Measurements from ENCODE around the gene GZMM. TPM values are rescaled to one million over a fixed set of nuclear protein-coding genes. Genes with fewer than 3 reads are reported as not detected.

Gene GZMM
- total RNA-seq, 1 experiment from 2014 or later: 0.38 TPM

DNA sequence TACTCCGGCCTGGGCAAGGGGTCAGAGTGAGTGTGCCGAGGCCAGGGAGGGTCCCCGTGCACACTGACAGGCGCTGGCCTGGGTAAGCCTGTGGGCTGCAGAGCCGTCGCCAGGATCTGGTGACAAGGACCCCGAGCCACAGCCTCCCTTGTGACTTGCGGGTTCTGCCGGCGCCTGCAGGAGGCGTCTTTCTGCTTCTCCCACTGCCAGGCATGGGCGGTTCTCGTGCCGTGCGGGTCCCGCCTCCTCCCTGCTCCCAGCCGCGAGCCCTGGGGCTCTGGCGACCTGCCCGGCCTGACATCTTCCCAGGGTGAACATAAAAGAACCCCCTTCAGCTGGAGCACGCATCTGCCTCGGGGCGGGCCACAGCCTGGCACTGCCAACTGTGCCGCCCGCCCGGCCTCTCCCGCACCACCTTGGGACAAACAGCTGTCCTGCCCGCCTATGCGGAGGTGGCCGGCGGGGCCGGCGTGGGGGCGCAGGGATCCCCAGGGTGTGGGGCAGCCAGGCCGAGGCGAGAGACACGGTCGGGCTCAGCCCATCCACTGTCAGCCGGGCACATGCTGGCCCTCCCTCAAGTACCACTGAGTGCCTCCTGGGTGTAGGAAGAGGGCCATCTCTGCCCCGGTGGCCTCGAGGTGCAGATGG, 44.4 kb downstream of the GZMM start:
- Histone ChIP-seq H3K27me3 (ENCODE audit: control insufficient read depth, insufficient read depth, low read length) (peaks cover 31% of the 10 kb centered on the region), H3K36me3 (replicated peaks; ENCODE audit: control insufficient read depth, insufficient read depth, low read length) (no peaks in the 10 kb centered on the region), H3K4me3 (ENCODE audit: insufficient read depth, low read depth, low read length) (no peak overlapping the region)
- DNase-seq: peak; percentile 95

DNA sequence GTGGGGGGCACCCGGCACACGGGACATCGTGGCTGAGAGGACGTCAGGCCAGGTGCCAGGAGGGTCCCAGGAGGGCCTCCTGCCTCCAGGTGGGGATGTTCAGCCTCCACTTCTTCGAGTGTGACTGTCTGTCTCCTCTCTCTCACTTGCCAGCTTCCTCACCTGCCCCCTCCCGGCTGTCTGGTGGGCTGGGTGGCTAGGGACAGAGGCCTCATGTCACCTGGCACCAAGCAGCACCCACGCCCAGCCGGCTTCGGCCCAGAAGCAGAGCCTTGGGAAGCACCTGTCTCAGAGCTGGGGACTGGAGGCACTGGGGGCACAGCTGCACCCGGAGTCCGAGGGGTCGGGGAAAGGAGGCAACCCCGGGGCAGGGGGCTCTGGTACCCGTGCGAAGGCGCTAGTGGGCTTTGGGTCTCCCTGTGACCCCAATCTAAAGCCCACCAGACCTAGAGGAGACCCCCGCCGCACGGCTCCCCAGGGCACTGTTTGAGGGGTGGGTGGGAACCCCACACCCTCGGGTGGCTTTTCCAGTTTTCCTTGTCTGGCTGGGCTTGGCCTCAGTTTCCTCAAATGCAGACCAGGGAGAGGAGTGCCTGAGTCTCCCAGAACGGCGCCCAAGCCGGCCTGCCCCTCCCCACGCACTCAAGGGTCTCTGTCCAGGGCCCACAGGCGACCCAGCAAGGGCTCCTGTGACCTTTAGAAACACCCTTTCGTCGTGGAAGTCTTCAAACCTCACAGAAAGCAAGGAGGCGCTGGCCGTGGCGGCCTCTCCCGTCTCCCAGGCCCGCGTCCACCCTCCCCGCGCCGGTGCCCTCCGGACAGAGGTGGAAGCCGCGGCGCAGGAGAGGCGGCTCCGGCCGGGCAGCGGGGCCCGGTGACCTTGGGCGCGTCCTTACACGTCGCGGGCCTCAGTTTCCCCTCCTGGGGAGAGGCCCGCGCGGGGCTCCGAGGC, 45.2 kb downstream of the GZMM start:
- peaks cover 31% of the 10 kb centered on the region for H3K27me3 ChIP-seq (ENCODE audit: control insufficient read depth, insufficient read depth, low read length)
- no peaks in the 10 kb centered on the region for H3K36me3 ChIP-seq (replicated peaks; ENCODE audit: control insufficient read depth, insufficient read depth, low read length)
- peak overlapping the region; percentile 33 for H3K4me3 ChIP-seq (ENCODE audit: insufficient read depth, low read depth, low read length)
- DNase-seq: peak; percentile 82

DNA sequence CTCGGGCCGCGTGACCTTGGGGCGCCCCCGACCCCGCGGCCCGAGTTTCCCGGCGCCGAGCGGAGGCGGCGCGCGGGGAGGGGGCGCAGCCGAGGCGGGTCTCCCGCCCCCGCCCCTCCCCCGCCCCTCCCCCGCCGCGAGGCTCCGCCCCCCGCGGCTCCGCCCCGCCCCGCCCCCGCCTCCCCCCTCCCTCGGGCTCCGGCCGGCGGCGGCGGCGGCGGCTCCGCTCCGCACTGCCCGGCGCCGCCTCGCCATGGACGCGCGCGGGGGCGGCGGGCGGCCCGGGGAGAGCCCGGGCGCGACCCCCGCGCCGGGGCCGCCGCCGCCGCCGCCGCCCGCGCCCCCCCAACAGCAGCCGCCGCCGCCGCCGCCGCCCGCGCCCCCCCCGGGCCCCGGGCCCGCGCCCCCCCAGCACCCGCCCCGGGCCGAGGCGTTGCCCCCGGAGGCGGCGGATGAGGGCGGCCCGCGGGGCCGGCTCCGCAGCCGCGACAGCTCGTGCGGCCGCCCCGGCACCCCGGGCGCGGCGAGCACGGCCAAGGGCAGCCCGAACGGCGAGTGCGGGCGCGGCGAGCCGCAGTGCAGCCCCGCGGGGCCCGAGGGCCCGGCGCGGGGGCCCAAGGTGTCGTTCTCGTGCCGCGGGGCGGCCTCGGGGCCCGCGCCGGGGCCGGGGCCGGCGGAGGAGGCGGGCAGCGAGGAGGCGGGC, 46.0 kb downstream of the GZMM start, which contains the start of gene HCN2:
TSS of gene HCN2 (plus strand) at position 189 of the 703 bp plus-strand sequence. CDS start at position 254, 65 bp downstream.
- DNase-seq: peak; percentile 95
- Histone ChIP-seq H3K36me3 (replicated peaks; ENCODE audit: control insufficient read depth, insufficient read depth, low read length) (no peaks in the 10 kb centered on the region), H3K27me3 (ENCODE audit: control insufficient read depth, insufficient read depth, low read length) (peaks cover 31% of the 10 kb centered on the region), H3K4me3 (ENCODE audit: insufficient read depth, low read depth, low read length) (peak within 1 kb of the TSS; percentile 33)

DNA sequence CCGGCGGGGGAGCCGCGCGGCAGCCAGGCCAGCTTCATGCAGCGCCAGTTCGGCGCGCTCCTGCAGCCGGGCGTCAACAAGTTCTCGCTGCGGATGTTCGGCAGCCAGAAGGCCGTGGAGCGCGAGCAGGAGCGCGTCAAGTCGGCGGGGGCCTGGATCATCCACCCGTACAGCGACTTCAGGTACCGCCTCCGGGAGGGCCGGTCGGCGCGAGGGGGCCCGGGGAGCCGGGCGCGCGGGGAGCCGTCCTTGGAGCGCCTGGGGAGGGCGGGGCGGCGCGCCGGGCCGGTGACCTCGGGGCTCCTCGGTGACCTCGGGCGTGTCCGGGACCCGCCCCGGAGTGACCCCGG, 46.5 kb downstream of the GZMM start:
- peak overlapping the region; percentile 24; the same call in 1 of the 2 replicates for H3K4me3 ChIP-seq (ENCODE audit: insufficient read depth, low read depth, low read length)
- DNase-seq: peak; percentile 74

DNA sequence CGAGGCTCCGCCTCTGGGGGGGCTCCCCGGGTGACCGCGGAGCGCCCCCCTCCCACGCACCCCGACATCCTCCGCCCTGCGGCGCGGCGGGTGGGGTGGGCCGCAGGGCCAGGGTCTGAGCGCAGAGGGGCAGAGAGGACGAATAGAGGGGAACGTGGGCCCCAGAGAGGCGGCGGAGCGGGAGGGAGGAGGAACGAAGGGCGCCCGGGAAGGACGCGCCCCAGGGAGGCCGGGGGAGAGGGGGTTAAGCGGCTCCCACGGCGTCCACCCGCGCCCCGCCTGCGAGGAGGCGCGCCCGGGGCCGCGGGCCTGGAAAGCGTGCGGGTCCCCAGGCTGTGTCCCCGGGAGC, 46.9 kb downstream of the GZMM start:
- H3K27me3 ChIP-seq (ENCODE audit: control insufficient read depth, insufficient read depth, low read length): peaks cover 31% of the 10 kb centered on the region
- peak; percentile 75 for DNase-seq
- H3K36me3 ChIP-seq (replicated peaks; ENCODE audit: control insufficient read depth, insufficient read depth, low read length): no peaks in the 10 kb centered on the region
- peak overlapping the region; percentile 24; the same call in 1 of the 2 replicates for H3K4me3 ChIP-seq (ENCODE audit: insufficient read depth, low read depth, low read length)

More for the DNA sequence above, 46.5 kb downstream of the GZMM start:
- Histone ChIP-seq H3K27me3 (ENCODE audit: control insufficient read depth, insufficient read depth, low read length) (peaks cover 31% of the 10 kb centered on the region), H3K36me3 (replicated peaks; ENCODE audit: control insufficient read depth, insufficient read depth, low read length) (no peaks in the 10 kb centered on the region)

DNA sequence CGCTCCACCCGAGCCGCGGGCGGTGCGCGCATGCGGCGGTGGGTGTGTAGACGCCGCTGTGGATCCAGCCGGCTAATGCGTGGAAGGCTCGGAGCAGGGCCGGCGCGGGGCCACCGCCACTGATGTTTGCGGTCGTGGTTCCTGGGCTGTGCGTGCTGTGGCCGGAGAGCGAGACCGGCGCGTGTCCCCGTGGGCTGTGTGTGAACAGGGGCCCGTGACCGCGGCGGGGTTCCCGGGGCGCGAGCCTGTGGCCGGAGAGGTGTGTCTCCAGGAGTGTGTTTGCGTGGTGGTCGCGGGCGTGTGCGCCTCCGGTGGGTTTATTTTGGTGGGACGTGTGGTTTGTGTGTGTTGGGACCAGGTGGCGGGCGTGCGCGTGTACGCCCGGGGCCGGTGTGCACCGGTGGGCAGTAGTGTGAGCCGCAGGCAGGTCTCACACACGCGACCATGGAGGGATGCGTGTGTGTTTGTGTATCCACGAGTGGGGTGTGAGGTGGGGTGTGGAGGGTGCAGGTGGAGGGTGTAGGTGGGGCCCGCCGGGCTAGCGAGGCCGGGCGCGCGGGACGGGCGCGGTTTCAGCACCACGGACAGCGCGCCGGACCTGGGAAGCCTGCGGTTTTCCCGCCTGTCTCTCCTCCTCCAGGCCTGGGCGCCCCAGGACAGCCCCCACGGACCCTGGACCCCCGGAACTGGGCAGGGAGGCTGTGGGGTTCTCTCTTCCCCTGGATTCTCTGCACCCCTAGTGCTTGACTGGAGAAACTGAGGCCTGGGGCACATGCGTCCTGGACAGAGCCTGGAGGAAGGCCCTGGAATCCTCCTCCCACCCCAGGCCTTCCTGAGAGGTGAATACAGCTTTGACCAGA, 47.5 kb downstream of the GZMM start:
- Histone ChIP-seq H3K27me3 (ENCODE audit: control insufficient read depth, insufficient read depth, low read length) (peaks cover 31% of the 10 kb centered on the region), H3K36me3 (replicated peaks; ENCODE audit: control insufficient read depth, insufficient read depth, low read length) (no peaks in the 10 kb centered on the region), H3K4me3 (ENCODE audit: insufficient read depth, low read depth, low read length) (no peak overlapping the region)
- peak; percentile 94 for DNase-seq

DNA sequence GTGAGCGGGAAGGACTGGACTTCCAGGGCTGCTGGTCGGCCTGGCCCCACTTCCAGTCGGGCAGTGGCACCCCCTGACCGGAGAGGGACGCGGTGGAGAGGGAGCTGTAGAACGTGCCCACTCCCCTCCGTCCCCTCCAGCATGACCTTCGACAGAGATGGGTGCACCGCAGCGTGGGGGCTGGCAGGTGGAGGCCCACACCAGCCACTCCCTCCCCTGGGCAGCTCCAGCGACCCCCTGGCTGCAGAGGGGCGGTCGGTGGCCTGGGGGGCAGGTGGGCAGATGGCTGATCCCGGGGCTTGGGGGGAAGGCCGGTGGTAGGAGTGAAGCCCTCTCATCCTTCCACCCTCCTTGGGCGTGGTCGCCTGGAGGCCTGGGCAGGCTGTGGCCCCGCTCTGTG, 48.2 kb downstream of the GZMM start:
- H3K27me3 ChIP-seq (ENCODE audit: control insufficient read depth, insufficient read depth, low read length): peaks cover 31% of the 10 kb centered on the region
- DNase-seq: no peak
- no peak overlapping the region for H3K4me3 ChIP-seq (ENCODE audit: insufficient read depth, low read depth, low read length)
- no peaks in the 10 kb centered on the region for H3K36me3 ChIP-seq (replicated peaks; ENCODE audit: control insufficient read depth, insufficient read depth, low read length)

DNA sequence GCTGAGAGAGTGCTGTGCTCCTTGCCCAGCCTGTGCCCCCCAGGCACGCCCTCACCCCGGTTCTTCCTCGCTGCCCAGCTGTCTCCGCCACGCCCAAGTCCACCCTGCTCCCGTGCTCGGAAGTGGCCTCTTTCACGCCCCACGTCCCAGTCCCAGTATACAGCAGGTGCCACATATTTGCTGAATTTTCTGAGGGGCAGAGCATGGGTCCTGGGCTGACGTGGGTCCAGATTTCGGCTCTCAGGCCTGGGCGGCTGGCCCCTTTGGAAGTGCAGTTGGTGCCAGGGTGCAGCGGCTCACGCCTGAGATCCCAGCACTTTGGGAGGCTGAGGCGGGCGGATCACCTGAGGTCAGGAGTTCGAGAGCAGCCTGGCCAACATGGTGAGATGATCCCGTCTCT, 49.2 kb downstream of the GZMM start:
- DNase-seq: no peak
- peaks cover 31% of the 10 kb centered on the region for H3K27me3 ChIP-seq (ENCODE audit: control insufficient read depth, insufficient read depth, low read length)
- H3K4me3 ChIP-seq (ENCODE audit: insufficient read depth, low read depth, low read length): no peak overlapping the region
- no peaks in the 10 kb centered on the region for H3K36me3 ChIP-seq (replicated peaks; ENCODE audit: control insufficient read depth, insufficient read depth, low read length)

DNA sequence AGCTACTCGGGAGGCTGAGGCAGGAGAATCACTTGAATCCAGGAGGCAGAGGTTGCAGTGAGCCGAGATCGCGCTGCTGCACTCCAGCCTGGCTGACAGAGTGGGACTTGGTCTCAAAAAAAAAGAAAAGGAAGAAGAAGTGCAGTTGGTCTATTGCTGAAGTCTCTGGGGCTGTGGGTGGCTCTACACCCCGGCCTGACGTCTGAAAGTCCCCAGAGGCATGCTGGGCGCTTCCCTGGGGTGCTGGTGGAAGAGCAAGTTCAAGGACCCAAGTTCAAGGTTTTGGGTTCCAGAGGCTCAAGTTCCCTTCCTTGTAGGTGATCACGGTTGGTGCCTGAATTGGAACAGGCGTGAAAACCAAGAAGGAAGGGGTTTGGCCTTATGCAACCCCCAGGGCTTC, 49.7 kb downstream of the GZMM start:
- DNase-seq: no peak
- peaks cover 27% of the 10 kb centered on the region for H3K27me3 ChIP-seq (ENCODE audit: control insufficient read depth, insufficient read depth, low read length)
- no peaks in the 10 kb centered on the region for H3K36me3 ChIP-seq (replicated peaks; ENCODE audit: control insufficient read depth, insufficient read depth, low read length)
- no peak overlapping the region for H3K4me3 ChIP-seq (ENCODE audit: insufficient read depth, low read depth, low read length)

DNA sequence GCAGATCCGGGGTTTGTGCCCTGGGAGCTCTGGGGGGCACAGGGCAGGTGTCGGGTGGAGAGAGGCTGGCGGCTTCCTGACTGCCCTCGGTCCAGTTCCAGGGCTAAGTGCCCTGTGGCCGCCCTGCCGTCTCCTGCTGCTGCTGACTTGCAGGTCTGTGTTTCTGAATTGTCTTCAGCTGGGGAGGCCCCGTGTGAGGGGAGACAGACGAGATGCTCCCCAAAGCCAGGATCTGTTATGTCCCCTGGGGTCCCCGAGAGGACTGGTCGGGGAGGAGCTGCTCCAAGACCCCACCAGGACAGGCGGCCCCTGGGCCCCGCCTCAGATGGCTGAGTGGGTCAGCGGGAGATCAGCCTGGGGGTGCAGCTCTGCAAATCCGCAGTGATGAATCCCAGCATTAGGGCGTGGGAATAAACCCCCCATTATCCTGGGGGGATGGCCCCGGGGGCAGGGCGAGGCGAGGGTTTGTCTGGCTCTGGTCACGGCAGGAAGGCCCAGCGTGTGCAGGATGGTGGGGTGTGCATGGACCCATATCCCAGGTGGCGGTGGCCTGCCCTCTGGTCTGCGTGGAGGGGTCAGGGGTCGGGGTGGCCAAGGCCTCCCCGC, 50.5 kb downstream of the GZMM start:
- DNase-seq: no peak
- H3K4me3 ChIP-seq (ENCODE audit: insufficient read depth, low read depth, low read length): no peak overlapping the region
- no peaks in the 10 kb centered on the region for H3K36me3 ChIP-seq (replicated peaks; ENCODE audit: control insufficient read depth, insufficient read depth, low read length)
- peaks cover 19% of the 10 kb centered on the region for H3K27me3 ChIP-seq (ENCODE audit: control insufficient read depth, insufficient read depth, low read length)

DNA sequence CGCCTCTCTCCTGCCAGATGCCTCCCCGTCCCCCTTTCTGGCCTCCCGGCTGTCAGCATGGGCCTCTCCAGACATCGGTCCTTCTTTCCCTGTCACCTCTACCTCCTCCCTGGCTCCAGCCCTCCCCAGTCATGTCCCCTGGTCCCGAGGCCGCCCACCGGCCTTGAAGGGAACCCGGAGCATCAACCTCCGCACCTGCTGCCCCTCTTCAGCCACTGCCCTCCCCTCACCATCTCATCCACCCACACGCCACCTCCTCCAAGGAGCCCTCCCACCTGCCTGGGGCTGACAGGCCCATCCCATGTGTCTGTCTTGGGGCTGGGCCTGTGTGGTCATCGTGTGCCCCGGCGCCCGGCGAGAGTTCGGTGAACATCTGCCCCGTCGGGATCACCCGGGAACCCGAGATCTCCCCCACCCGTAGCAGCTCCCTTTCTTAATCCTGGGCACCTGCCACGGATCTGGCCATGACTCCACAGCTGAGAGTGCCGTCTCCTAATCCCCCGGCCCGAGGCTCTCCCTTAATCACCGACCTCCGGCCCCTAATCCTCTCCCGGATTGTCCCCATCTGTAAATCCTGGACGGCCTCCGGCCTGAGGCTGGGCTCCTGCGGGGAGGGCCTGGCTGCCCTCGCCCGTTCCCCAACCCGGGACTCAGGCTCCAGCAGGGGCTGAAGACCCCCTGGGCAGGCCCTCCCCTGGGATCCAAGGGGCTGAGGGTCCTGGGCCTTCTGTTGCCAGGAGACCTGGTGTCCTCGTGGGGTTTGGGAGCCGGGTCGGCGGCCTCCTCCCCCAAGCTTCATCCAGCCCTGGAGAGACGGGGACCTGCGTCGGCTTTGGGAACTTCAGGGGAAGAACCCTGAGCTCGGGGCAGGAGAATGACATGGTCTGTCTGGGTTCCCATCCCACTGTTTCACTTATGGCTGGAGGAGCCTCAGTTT, 51.7 kb downstream of the GZMM start:
- H3K4me3 ChIP-seq (ENCODE audit: insufficient read depth, low read depth, low read length): no peak overlapping the region
- no peak for DNase-seq
- peaks cover 14% of the 10 kb centered on the region for H3K27me3 ChIP-seq (ENCODE audit: control insufficient read depth, insufficient read depth, low read length)
- H3K36me3 ChIP-seq (replicated peaks; ENCODE audit: control insufficient read depth, insufficient read depth, low read length): no peaks in the 10 kb centered on the region

DNA sequence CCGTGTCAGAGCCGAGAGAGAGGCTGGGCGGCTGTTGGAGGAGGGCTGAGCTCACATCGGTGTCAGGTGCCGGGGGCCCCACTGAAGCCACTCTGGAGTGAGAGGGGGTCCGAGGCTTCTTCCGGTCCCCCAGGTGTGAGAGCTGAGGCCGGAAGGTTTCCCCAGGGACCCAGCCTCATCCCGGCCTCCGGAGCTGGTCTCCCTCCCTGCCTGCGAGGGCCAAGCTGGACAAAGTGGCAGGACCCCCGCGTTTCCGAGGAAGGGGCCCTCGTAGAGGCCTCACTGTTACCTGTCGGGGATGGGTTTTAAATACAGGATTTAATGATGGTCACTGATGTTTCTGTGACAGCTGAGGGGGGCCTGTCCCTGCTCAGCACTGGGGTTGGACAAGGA, 52.4 kb downstream of the GZMM start:
- no peak for DNase-seq
- Histone ChIP-seq H3K4me3 (ENCODE audit: insufficient read depth, low read depth, low read length) (no peak overlapping the region), H3K36me3 (replicated peaks; ENCODE audit: control insufficient read depth, insufficient read depth, low read length) (no peaks in the 10 kb centered on the region), H3K27me3 (ENCODE audit: control insufficient read depth, insufficient read depth, low read length) (peaks cover 7% of the 10 kb centered on the region)
